OCI-LY7 (cell line): ENCODE results near the gene CRMP1. TPM values are rescaled to one million over a fixed set of nuclear protein-coding genes. Genes with fewer than 3 reads are reported as not detected.

ENCODE experiments used
- BruUV-seq: library from RNA; stranded (reverse); fragments of 400-500 nt; replicated peaks from 2 replicates; lab custom pipeline; 2021; lab: Mats Ljungman, UMichigan
- CTCF ChIA-PET: fragments of 300-600 bp; sonication (Branson Sonifier 250); formaldehyde crosslinking; loops from one replicate; lab custom pipeline; 2022; ENCODE audit warnings: antibody characterized with exemption; ENCODE audit not compliant: unreplicated experiment; lab: Charles Lee
- POLR2A ChIA-PET: fragments of 300-600 bp; sonication (Branson Sonifier 250); formaldehyde crosslinking; loops from one replicate; lab custom pipeline; 2022; ENCODE audit warnings: antibody characterized with exemption; lab: Charles Lee
- DNase-seq: peaks from one replicate; pipeline ENCODE4 v3.0.0-alpha.2; 2015; ENCODE audit warnings: low spot score
- H2AFZ ChIP-seq: fragments of 200-600 bp; sonication (generic), shearing (Covaris generic); 2 replicates; pipeline ENCODE4 v1.6.1; 2014; ENCODE audit warnings: mild to moderate bottlenecking, antibody characterized with exemption, low read length, moderate library complexity
- H3K27ac ChIP-seq: fragments of 200-600 bp; sonication (generic); 2 replicates; pipeline ENCODE4 v1.5.1; 2014; ENCODE audit warnings: mixed run types, low read depth, mild to moderate bottlenecking, moderate library complexity, low read length, inconsistent platforms; ENCODE audit not compliant: poor library complexity, severe bottlenecking
- H3K36me3 ChIP-seq: fragments of 200-600 bp; sonication (generic); 2 replicates; pipeline ENCODE4 v1.6.1; 2014; ENCODE audit warnings: mild to moderate bottlenecking, antibody characterized with exemption, low read length, moderate library complexity, mixed read lengths; ENCODE audit not compliant: insufficient read depth
- H3K4me1 ChIP-seq: fragments of 200-600 bp; sonication (generic); 2 replicates; pipeline ENCODE4 v1.5.1; 2014; ENCODE audit warnings: mild to moderate bottlenecking, low read length; ENCODE audit not compliant: insufficient read depth, poor library complexity, severe bottlenecking
- H3K4me2 ChIP-seq: fragments of 200-600 bp; sonication (generic); 2 replicates; pipeline ENCODE4 v1.6.1; 2014; ENCODE audit warnings: mild to moderate bottlenecking, low read length
- H3K4me3 ChIP-seq: fragments of 200-600 bp; sonication (generic); 2 replicates; pipeline ENCODE4 v1.5.1; 2014; ENCODE audit warnings: mild to moderate bottlenecking, low read depth, low read length; ENCODE audit not compliant: poor library complexity, severe bottlenecking
- H3K79me2 ChIP-seq: fragments of 200-600 bp; sonication (generic); 2 replicates; pipeline ENCODE4 v1.6.1; 2016; ENCODE audit warnings: low read depth, mild to moderate bottlenecking, low read length, moderate library complexity, mixed read lengths; ENCODE audit not compliant: insufficient read depth
- H3K9me2 ChIP-seq: fragments of 200-600 bp; sonication (generic); 2 replicates; pipeline ENCODE4 v1.6.1; 2016; ENCODE audit warnings: mild to moderate bottlenecking, low read length, mixed read lengths; ENCODE audit not compliant: insufficient read depth
- H3K9me3 ChIP-seq: fragments of 200-600 bp; sonication (generic); 2 replicates; pipeline ENCODE4 v1.6.1; 2014; ENCODE audit warnings: mild to moderate bottlenecking, mixed run types, low read length, mixed read lengths
- H4K20me1 ChIP-seq: fragments of 200-600 bp; sonication (generic); 2 replicates; pipeline ENCODE4 v1.6.1; 2014; ENCODE audit warnings: mild to moderate bottlenecking, antibody characterized with exemption, low read length, moderate library complexity, mixed read lengths; ENCODE audit not compliant: insufficient read depth
- EZH2phosphoT487 ChIP-seq: fragments of 200-600 bp; sonication (generic); IDR thresholded peaks from 2 replicates; pipeline ENCODE4 v1.6.1; 2018; ENCODE audit warnings: low read depth, borderline replicate concordance, mild to moderate bottlenecking, mixed run types, antibody characterized with exemption, low read length, moderate library complexity, mixed read lengths
- intact Hi-C: fragments of 100-400 bp; cut with micrococcal nuclease; formaldehyde crosslinking; loops from one replicate; pipeline ENCODE4 v1.10.0; 2022; ENCODE audit not compliant: unreplicated experiment
- total RNA-seq, 2 experiments: library from RNA; depleted of rRNA in 1 of 2; stranded (reverse); fragments of >200 nt in 1 of 2; shearing (Covaris generic) in 1 of 2; gene quantifications; 2 replicates each; pipeline ENCODE4 v1.2.3, GENCODE V29; 2014 to 2022
- TF ChIP-seq, protein P1 (sequence below): fragments of 200-600 bp; sonication (generic); conservative IDR thresholded peaks from 2 replicates; pipeline ENCODE4 v1.5.1; 2014; ENCODE audit warnings: mild to moderate bottlenecking, antibody characterized with exemption, low read length, moderate library complexity, mixed read lengths

Gene CRMP1
- total RNA-seq, 2 experiments from 2014 or later = not detected

DNA sequence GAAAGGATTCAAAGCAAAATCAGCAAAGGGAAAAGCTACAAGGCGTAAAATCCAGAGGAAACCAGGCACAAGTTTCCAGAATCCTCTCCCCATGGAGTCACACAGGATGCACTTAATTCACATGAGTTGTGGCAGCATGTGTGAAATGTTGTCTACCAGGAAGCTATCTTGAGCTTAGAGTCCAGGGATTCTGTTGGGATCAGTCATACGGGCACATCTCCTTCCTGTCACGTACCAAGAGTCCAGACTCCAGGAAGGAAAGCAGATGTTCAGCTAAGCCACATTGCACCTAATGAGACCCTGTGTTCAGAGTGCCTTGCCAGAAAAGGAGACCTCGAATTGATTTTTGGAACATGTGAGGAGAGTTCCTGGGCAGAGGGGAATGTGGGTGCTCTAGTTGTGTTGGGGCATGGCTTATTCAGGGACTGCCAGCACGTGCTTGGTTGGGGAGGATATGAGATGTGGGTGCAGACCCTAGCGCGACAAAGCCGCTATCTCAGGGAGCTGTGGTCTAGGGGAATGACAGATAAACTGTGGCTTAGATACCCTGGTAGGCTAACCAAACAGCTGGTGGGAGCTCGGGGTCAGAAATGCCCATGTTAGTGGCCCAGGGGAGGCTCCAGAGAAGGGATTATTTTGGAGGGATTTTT, 111.9 kb downstream of the CRMP1 start:
- H3K4me2 ChIP-seq = no peak overlapping the region
- no peak overlapping the region for H3K4me3 ChIP-seq
- intact Hi-C loops = no loop called here
- no peaks in the 10 kb centered on the region for H4K20me1 ChIP-seq
- H3K9me2 ChIP-seq = no peaks in the 10 kb centered on the region
- peaks cover 5% of the 10 kb centered on the region; the same call in 1 of the 2 replicates for H3K9me3 ChIP-seq
- no peaks in the 10 kb centered on the region for H3K4me1 ChIP-seq
- no peak for DNase-seq
- H3K27ac ChIP-seq = no peak overlapping the region
- no peaks in the 10 kb centered on the region for H3K36me3 ChIP-seq
- ChIA-PET CTCF (no interaction called here), POLR2A (interaction anchor here (0.6 kb wide), 1 partner anchor 13 kb away, joined by 3 read pairs; no protein-coding TSS in a partner anchor)
- no TSS peak for BruUV-seq
- TF ChIP-seq, protein P1, sequence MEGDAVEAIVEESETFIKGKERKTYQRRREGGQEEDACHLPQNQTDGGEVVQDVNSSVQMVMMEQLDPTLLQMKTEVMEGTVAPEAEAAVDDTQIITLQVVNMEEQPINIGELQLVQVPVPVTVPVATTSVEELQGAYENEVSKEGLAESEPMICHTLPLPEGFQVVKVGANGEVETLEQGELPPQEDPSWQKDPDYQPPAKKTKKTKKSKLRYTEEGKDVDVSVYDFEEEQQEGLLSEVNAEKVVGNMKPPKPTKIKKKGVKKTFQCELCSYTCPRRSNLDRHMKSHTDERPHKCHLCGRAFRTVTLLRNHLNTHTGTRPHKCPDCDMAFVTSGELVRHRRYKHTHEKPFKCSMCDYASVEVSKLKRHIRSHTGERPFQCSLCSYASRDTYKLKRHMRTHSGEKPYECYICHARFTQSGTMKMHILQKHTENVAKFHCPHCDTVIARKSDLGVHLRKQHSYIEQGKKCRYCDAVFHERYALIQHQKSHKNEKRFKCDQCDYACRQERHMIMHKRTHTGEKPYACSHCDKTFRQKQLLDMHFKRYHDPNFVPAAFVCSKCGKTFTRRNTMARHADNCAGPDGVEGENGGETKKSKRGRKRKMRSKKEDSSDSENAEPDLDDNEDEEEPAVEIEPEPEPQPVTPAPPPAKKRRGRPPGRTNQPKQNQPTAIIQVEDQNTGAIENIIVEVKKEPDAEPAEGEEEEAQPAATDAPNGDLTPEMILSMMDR = no peak
- no peaks in the 10 kb centered on the region for H3K79me2 ChIP-seq
- H2AFZ ChIP-seq = no peak overlapping the region

DNA sequence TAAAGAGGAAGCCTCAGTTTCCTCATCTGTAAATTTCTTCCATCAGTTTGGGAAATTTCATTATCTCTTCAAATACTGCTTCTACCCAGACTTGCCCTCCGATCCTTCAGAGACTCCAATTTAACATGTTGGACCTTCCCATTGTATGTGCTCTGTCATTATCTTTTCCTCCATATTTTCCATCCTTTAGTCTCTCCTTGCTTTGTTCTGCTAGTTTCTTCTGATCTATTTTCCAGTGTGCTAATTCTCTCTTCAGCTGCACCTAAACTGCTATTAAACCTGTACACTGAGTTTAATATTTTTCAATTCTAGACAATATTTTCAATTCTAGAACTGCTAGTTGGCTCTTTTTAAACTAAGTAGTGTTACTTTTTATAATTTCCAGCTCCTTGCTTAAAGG, 116.4 kb downstream of the CRMP1 start:
- no peak overlapping the region for H2AFZ ChIP-seq
- no peaks in the 10 kb centered on the region for H3K79me2 ChIP-seq
- H3K4me2 ChIP-seq = no peak overlapping the region
- H3K9me2 ChIP-seq = no peaks in the 10 kb centered on the region
- no peak for DNase-seq
- POLR2A ChIA-PET = interaction anchor here (0.7 kb wide), 1 partner anchor 253 kb away, joined by 3 read pairs; no protein-coding TSS in a partner anchor
- CTCF ChIA-PET = no interaction called here
- no peaks in the 10 kb centered on the region for H4K20me1 ChIP-seq
- TF ChIP-seq EZH2phosphoT487 = no peak
- TF ChIP-seq, protein P1 = no peak
- H3K27ac ChIP-seq = no peak overlapping the region
- no peaks in the 10 kb centered on the region for H3K36me3 ChIP-seq
- peaks cover 7% of the 10 kb centered on the region; the same call in 1 of the 2 replicates for H3K9me3 ChIP-seq
- H3K4me1 ChIP-seq = no peaks in the 10 kb centered on the region
- no TSS peak for BruUV-seq
- intact Hi-C loops = no loop called here
- H3K4me3 ChIP-seq = no peak overlapping the region

DNA sequence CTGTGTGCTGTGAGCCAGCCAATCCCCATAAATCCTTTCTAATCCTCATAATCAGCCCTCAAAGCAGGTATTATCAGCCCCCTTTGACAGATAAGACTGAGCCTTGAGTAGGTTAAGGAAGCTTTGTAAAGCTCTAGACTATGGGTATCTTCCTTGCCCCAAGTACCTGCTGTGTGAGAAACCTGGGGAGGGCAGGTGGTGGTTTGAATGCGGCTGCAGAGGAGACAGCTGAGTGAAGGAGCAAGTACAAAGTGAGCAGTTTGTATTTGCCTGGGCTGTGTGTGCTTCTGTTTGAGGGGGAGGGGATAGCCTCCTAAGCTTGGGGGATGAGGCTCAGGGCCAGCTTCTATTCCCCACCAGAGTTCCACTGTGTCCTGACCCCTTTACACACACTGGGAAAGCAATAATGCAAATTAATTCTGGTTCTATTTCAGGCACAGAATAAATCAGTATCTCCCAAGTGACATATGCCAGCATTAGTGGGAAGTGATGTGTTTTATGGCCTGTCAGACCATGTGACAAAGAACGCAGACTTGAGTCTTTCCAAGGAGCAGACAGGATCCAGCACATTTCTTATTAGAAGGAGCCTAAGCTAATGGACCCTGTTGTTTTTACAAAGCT, 118.4 kb downstream of the CRMP1 start:
- no peak overlapping the region for H2AFZ ChIP-seq
- intact Hi-C loops = no loop called here
- no peaks in the 10 kb centered on the region for H4K20me1 ChIP-seq
- no peak overlapping the region for H3K27ac ChIP-seq
- no peak overlapping the region for H3K4me2 ChIP-seq
- H3K9me2 ChIP-seq = no peaks in the 10 kb centered on the region
- POLR2A ChIA-PET = no interaction called here
- no peaks in the 10 kb centered on the region for H3K79me2 ChIP-seq
- DNase-seq = no peak
- TF ChIP-seq EZH2phosphoT487 = no peak
- TF ChIP-seq, protein P1 = no peak
- H3K9me3 ChIP-seq = peaks cover 7% of the 10 kb centered on the region; the same call in 1 of the 2 replicates
- H3K36me3 ChIP-seq = no peaks in the 10 kb centered on the region
- CTCF ChIA-PET = interaction anchor here (0.6 kb wide), 1 partner anchor 500 kb away, joined by 3 read pairs; no protein-coding TSS in a partner anchor
- H3K4me3 ChIP-seq = no peak overlapping the region
- BruUV-seq = no TSS peak
- H3K4me1 ChIP-seq = no peaks in the 10 kb centered on the region
